ENCODE data around the gene FRMD7. TPM values are rescaled to one million over a fixed set of nuclear protein-coding genes. Genes with fewer than 3 reads are reported as not detected.
"Not testable (repeated sequence)": the region's sequence is repeated elsewhere in the genome, so short reads cannot be mapped to it uniquely, and the experiment has no call there.

FRMD7 gene
- total RNA-seq, 1 experiment from 2014 or later, result not detected

DNA sequence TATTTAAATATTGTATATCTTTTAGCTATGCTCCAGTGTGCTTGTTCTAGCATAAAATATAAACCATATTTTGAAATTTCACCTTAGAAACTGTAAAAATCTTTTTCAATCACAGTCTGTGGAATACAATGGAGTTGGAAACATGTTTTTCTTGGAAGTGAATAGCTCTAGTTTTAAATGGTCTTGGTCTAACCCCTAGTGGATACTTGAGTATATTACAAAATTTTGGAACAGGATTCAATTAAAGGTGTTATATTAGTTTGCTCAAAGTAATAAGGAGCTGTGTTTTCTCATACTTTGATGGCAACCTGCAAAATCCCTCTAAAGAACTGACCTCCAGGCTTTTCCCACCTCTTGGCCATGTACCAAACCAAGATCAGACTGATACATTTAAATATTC, 56.6 kb downstream of the FRMD7 start:
- peak in 1 of 2 experiments; percentile 9 for DNase-seq
- Histone ChIP-seq H3K4me3 (no peak overlapping the region), H3K9me3 (replicated peaks) (no peaks in the 10 kb centered on the region), H3K4me1 (no peaks in the 10 kb centered on the region), H3K36me3 (peaks cover 4% of the 10 kb centered on the region; the same call in 1 of the 2 replicates), H3K27ac (no peak overlapping the region), H3K27me3 (no peaks in the 10 kb centered on the region)

DNA sequence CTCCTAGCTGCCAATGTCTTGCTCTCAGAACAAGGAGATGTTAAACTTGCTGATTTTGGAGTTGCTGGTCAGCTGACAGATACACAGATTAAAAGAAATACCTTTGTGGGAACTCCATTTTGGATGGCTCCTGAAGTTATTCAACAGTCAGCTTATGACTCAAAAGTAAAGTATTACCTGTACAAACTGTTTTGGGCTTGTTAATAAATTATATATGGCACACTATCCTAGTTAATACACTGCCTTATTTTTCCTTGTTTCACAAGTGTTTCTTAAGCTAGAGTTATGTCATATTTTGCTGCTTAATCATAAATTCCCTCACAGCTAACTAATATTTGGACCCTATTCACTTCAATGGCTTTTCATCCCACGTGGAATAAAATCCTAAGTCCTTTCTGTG, 59.4 kb downstream of the FRMD7 start:
- Histone ChIP-seq H3K4me3 (no peak overlapping the region), H3K9me3 (replicated peaks) (no peaks in the 10 kb centered on the region), H3K36me3 (peaks cover 4% of the 10 kb centered on the region; the same call in 1 of the 2 replicates), H3K4me1 (no peaks in the 10 kb centered on the region), H3K27ac (no peak overlapping the region), H3K27me3 (no peaks in the 10 kb centered on the region)
- DNase-seq, result no peak

DNA sequence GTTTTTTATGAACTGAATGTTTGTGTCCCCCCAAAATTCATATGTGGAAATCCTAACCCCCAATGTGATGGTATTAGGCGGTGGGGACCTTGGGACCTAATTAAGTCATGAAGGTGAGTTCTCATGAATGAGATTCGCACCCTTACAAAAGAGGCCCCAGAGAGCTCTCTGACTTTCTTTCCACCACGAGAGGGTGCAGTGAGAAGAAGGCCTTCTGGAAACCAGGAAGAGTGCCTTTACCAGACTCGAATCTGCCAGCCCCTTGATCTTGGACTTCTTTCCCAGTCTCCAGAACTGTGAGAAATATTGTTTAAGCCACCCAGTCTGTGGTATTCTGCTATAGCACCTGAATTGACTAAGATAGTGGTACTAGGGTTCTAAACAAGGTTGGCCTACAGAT, 64.0 kb downstream of the FRMD7 start:
- H3K27me3 ChIP-seq, result no peaks in the 10 kb centered on the region
- no peak overlapping the region for H3K27ac ChIP-seq
- no peak overlapping the region for H3K4me3 ChIP-seq
- H3K9me3 ChIP-seq (replicated peaks), result no peaks in the 10 kb centered on the region
- no peaks in the 10 kb centered on the region for H3K4me1 ChIP-seq
- no peak for DNase-seq
- H3K36me3 ChIP-seq, result peaks cover 2% of the 10 kb centered on the region; the same call in 1 of the 2 replicates

- H3K4me1 ChIP-seq, result no peaks in the 10 kb centered on the region
- H3K27ac ChIP-seq, result no peak overlapping the region
- no peaks in the 10 kb centered on the region for H3K36me3 ChIP-seq
- H3K9me3 ChIP-seq (replicated peaks), result no peaks in the 10 kb centered on the region
- no peaks in the 10 kb centered on the region for H3K27me3 ChIP-seq
- H3K4me3 ChIP-seq, result no peak overlapping the region
- DNase-seq, result no peak
Observed at GRCh38 chrX:132063334-132063733, 64.5 kb downstream of the FRMD7 start.

DNA sequence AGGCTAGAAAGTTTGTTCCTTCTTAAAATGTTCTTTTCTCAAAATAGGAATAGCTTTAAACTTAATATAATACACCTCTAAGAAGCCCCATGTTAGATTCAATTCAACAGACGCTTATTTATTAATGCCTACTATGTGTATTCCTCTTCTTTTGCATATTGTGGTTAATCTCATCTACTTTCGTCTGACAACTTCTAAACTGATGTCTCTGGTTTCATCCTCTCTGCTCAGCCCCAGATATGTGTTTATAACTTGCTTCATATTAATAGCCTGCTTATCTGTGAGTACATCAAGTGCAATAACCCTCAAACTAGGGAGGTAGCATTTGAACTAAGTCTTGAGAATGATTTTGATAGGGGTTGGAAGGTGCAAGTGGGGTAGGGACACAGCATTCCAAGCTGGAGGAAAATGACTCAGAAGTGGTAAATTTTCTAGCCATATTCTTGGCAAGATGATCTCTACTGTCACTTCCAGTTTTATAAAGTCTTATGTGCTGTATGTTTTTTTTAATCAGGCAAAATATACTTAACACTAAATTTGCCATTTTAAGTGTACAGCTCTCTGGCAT, 67.8 kb downstream of the FRMD7 start:
- Histone ChIP-seq H3K4me1 (no peaks in the 10 kb centered on the region), H3K36me3 (no peaks in the 10 kb centered on the region), H3K4me3 (no peak overlapping the region), H3K9me3 (replicated peaks) (no peaks in the 10 kb centered on the region), H3K27me3 (no peaks in the 10 kb centered on the region), H3K27ac (no peak overlapping the region)
- no peak for DNase-seq

DNA sequence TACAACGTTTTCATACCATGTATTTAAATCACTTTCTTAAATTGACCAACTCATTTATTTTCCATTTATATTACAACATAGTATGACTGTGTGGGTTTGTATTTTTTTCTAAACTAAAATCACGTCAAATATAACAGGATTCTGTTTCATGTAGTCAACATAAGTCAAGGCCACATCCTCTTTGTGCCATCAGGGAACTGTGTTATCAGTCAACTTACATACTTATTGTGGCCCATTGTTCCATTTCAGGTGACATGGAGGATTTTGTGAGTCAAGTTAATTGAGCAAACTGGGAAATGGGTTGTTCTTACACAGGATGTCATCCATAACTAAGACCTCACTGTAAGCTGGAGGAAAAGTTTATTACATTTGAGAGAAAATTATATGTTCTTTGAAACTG, 68.8 kb downstream of the FRMD7 start:
- H3K36me3 ChIP-seq, result no peaks in the 10 kb centered on the region
- no peak for DNase-seq
- no peak overlapping the region for H3K4me3 ChIP-seq
- no peaks in the 10 kb centered on the region for H3K4me1 ChIP-seq
- H3K27ac ChIP-seq, result no peak overlapping the region
- H3K27me3 ChIP-seq, result no peaks in the 10 kb centered on the region
- H3K9me3 ChIP-seq (replicated peaks), result no peaks in the 10 kb centered on the region

GRCh38 chrX:132058050-132058449, 69.8 kb downstream of the FRMD7 start:
- Histone ChIP-seq H3K36me3 (no peaks in the 10 kb centered on the region), H3K4me3 (no peak overlapping the region), H3K27me3 (no peaks in the 10 kb centered on the region), H3K9me3 (replicated peaks) (no peaks in the 10 kb centered on the region), H3K27ac (no peak overlapping the region), H3K4me1 (no peaks in the 10 kb centered on the region)
- no peak for DNase-seq

DNA sequence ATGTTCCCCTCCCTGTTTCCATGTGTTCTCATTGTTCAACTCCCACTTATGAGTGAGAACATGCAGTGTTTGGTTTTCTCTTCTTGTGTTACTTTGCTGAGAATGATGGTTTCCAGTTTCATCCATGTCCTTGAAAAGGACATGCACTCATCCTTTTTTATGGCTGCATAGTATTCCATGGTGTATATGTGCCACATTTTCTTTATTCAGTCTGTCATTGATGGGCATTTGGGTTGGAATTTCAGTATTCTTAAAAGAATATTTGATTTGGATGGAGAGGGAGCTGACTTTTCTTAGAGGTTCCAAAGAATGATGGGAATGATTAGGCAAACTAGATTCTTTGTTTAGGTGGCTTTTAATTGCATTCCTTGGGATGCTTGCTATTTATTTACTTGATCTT, 76.0 kb downstream of the FRMD7 start:
- H3K4me1 ChIP-seq, H3K4me3 ChIP-seq: not testable (repeated sequence)

DNA sequence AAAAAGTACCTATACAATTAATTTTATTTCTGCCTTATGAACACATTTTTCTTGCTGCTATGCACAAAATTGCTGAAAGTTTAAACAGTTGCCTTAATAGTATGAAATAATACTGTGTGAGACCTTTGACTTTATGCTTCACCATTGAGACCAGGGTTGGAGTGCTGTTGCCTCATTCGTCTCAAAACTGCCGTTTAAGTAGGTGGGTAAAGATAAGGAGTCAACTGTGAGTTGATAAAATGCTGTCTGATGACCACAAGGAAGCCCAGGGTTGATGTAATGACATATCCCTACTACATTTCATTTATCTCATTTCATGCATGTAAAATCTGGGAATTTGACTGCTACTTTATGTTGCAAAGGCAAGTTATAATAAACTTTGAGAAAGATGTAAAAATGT, 81.3 kb downstream of the FRMD7 start:
- H3K4me3 ChIP-seq, result no peak overlapping the region
- no peak for DNase-seq
- H3K4me1 ChIP-seq, result no peaks in the 10 kb centered on the region
- H3K27me3 ChIP-seq, result no peaks in the 10 kb centered on the region
- no peaks in the 10 kb centered on the region for H3K36me3 ChIP-seq
- H3K9me3 ChIP-seq (replicated peaks), result no peaks in the 10 kb centered on the region
- H3K27ac ChIP-seq, result no peak overlapping the region

More for the DNA sequence above, 76.0 kb downstream of the FRMD7 start:
- H3K36me3 ChIP-seq; H3K27ac ChIP-seq; H3K9me3 ChIP-seq (replicated peaks); DNase-seq; H3K27me3 ChIP-seq: not testable (repeated sequence)

DNA sequence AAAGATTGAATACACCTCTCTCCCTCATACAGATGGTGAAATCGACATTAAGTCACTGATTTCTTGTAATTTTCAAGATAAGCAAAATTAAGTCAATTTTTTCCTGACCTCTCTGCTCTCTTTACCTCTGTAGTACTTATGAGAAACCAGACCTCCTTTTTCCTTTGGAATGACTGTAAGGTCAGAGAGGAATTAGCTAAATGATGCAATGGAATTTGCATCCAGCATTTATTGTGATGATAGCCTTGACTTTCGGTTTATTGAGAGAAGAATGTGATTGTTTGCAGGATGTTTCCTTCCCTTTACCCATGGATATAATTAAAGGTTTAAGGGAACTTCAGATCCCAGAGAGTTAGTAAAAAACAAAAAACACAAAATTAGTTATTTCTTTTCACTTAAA, 82.4 kb downstream of the FRMD7 start:
- H3K27ac ChIP-seq, result no peak overlapping the region
- no peaks in the 10 kb centered on the region for H3K9me3 ChIP-seq (replicated peaks)
- H3K27me3 ChIP-seq, result no peaks in the 10 kb centered on the region
- DNase-seq, result no peak
- H3K36me3 ChIP-seq, result no peaks in the 10 kb centered on the region
- H3K4me3 ChIP-seq, result no peak overlapping the region
- H3K4me1 ChIP-seq, result no peaks in the 10 kb centered on the region

DNA sequence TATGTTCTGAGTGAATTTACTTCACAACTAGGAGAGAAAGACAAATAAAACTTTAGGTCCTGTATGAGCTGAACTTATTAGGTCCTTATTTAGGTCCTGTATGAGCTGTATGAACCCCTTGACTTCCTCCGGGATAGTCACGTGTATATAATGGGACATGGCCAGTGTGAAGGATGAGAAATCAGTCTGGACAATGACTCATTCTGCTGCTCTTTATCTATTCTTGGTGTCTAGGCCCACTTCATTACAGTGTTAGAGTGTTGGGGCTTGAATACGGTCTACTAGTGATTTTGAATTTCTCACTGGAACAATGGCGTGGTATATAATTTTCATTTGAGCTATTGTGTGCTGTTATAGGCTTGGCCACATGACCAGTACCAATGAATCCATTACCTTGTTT, 82.9 kb downstream of the FRMD7 start:
- DNase-seq, result no peak
- Histone ChIP-seq H3K36me3 (no peaks in the 10 kb centered on the region), H3K27ac (no peak overlapping the region), H3K9me3 (replicated peaks) (no peaks in the 10 kb centered on the region), H3K27me3 (no peaks in the 10 kb centered on the region), H3K4me3 (no peak overlapping the region), H3K4me1 (no peaks in the 10 kb centered on the region)

DNA sequence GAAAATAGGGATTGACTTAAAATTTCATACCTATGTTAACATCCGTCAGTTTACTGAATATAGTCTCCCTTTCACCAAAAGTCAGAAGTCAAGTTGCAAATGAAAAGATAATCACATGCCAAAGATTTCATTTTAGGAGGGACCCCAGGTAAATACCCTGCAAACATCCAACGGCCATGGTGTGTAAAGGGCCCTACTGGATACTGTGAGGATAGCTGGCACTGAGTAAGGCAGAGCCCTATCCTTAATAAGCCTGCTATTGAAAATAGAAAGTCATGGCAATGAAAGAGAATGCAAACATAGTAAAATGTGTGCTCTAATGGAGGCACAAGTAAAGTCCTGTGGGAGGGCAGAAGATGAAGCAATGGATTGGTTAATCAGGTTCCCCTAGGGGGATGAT, 83.8 kb downstream of the FRMD7 start:
- Histone ChIP-seq H3K27me3 (no peaks in the 10 kb centered on the region), H3K4me1 (no peaks in the 10 kb centered on the region), H3K27ac (no peak overlapping the region)

DNA sequence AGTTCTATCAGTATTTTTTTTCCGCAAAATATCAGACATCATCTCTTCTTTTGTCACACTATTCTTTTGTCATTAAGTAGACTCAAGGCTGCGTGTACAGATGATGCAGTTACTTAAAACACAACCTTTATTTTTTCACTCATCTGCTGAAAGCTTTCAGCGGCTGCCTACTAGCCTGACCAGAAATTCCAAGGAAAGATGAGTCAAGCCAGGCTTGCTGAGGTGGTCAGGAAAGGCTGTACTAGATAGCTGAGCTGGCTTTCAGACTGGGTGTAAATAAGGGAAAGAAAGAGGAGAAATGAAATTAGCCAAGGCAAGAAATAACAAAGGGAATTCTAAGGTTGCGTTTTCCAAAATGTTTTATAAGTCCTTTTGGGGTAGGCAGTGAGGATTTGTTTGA, 86.8 kb downstream of the FRMD7 start:
- DNase-seq, result no peak

More for the DNA sequence above, 83.8 kb downstream of the FRMD7 start:
- DNase-seq, result no peak
- Histone ChIP-seq H3K4me3 (no peak overlapping the region), H3K9me3 (replicated peaks) (no peaks in the 10 kb centered on the region), H3K36me3 (no peaks in the 10 kb centered on the region)

DNA sequence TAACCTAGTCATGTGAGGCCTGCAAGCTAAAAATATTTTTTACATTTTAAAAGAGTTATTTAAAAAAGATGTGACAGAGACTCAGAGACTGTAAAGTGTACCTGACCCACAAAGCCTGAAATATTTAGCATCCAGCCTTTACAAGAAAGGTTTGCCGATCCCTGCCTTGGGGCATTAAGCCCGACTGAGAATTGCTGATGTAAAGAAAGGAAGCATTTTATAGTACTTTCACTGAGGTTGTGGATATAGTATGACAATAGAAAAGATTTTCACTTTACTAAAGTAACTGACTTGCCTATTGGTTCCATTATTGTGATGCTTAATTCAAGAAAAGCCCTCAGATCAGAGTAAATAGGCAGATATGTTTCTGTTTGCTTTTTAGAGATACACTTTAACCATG, 87.8 kb downstream of the FRMD7 start:
- no peak overlapping the region for H3K27ac ChIP-seq
- H3K4me3 ChIP-seq, result no peak overlapping the region
- no peaks in the 10 kb centered on the region for H3K36me3 ChIP-seq
- no peak for DNase-seq
- H3K27me3 ChIP-seq, result no peaks in the 10 kb centered on the region
- H3K4me1 ChIP-seq, result no peaks in the 10 kb centered on the region
- H3K9me3 ChIP-seq (replicated peaks), result no peaks in the 10 kb centered on the region

More for the DNA sequence above, 86.8 kb downstream of the FRMD7 start:
- Histone ChIP-seq H3K27me3 (no peaks in the 10 kb centered on the region), H3K36me3 (no peaks in the 10 kb centered on the region), H3K9me3 (replicated peaks) (no peaks in the 10 kb centered on the region), H3K27ac (no peak overlapping the region), H3K4me3 (no peak overlapping the region), H3K4me1 (no peaks in the 10 kb centered on the region)

- Histone ChIP-seq H3K27ac (no peak overlapping the region), H3K9me3 (replicated peaks) (no peaks in the 10 kb centered on the region), H3K27me3 (no peaks in the 10 kb centered on the region), H3K4me3 (no peak overlapping the region), H3K4me1 (no peaks in the 10 kb centered on the region), H3K36me3 (no peaks in the 10 kb centered on the region)
- DNase-seq, result no peak
Observed at GRCh38 chrX:132037479-132037993, 90.3 kb downstream of the FRMD7 start.

- no peak overlapping the region for H3K27ac ChIP-seq
- no peaks in the 10 kb centered on the region for H3K9me3 ChIP-seq (replicated peaks)
- no peak overlapping the region for H3K4me3 ChIP-seq
- no peak for DNase-seq
- no peaks in the 10 kb centered on the region for H3K27me3 ChIP-seq
- no peaks in the 10 kb centered on the region for H3K4me1 ChIP-seq
- no peaks in the 10 kb centered on the region for H3K36me3 ChIP-seq
Observed at GRCh38 chrX:132034648-132035047, 93.2 kb downstream of the FRMD7 start.
